Astrocyte (in vitro differentiated cells and primary cell): ENCODE measurements around the gene OR10C1. TPM values are rescaled to one million over a fixed set of nuclear protein-coding genes. Genes with fewer than 3 reads are reported as not detected.

ENCODE experiments used
- DNase-seq: peaks from one replicate; pipeline ENCODE4 v3.0.0-alpha.2; 2010; ENCODE audit warnings: low read depth
- FAIRE-seq: peaks from 2 replicates; lab custom pipeline; 2011; peaks lifted over from hg19 to GRCh38; lab: Jason Lieb, UNC
- H2AFZ ChIP-seq: 2 replicates; pipeline ENCODE4 v1.6.0; 2012; ENCODE audit warnings: low read depth, low read length, inconsistent platforms
- H3K27ac ChIP-seq: 2 replicates; pipeline ENCODE4 v1.5.1; 2011; ENCODE audit warnings: low read depth, low read length, inconsistent platforms
- H3K27me3 ChIP-seq: 2 replicates; pipeline ENCODE4 v1.6.0; 2011; ENCODE audit warnings: low read length, inconsistent platforms; ENCODE audit not compliant: insufficient read depth
- H3K36me3 ChIP-seq: 2 replicates; pipeline ENCODE4 v1.5.1; 2011; ENCODE audit warnings: low read length, inconsistent platforms; ENCODE audit not compliant: insufficient read depth
- H3K4me1 ChIP-seq: 2 replicates; pipeline ENCODE4 v1.5.1; 2011; ENCODE audit warnings: low read length, inconsistent platforms; ENCODE audit not compliant: insufficient read depth
- H3K4me2 ChIP-seq: 2 replicates; pipeline ENCODE4 v1.6.0; 2012; ENCODE audit warnings: low read length, inconsistent platforms
- H3K4me3 ChIP-seq: 2 replicates; pipeline ENCODE4 v1.5.1; 2011; ENCODE audit warnings: low read depth, mild to moderate bottlenecking, low read length, inconsistent platforms; ENCODE audit not compliant: insufficient read depth
- H3K79me2 ChIP-seq: 2 replicates; pipeline ENCODE4 v1.6.0; 2012; ENCODE audit warnings: mild to moderate bottlenecking, low read length, inconsistent platforms; ENCODE audit not compliant: insufficient read depth
- H3K9ac ChIP-seq: 2 replicates; pipeline ENCODE4 v1.6.0; 2012; ENCODE audit warnings: mild to moderate bottlenecking, low read length, inconsistent platforms
- H3K9me3 ChIP-seq: 2 replicates; pipeline ENCODE4 v1.5.1; 2012; ENCODE audit warnings: low read depth, mild to moderate bottlenecking, low read length, inconsistent platforms; ENCODE audit not compliant: insufficient read depth
- H4K20me1 ChIP-seq: 2 replicates; pipeline ENCODE4 v1.6.0; 2012; ENCODE audit warnings: low read length, inconsistent platforms; ENCODE audit not compliant: insufficient read depth
- H3K27ac Mint-ChIP-seq: one replicate; pipeline ENCODE4 v1.8.0; 2021; ENCODE audit warnings: mild to moderate bottlenecking, mixed read lengths; ENCODE audit not compliant: unreplicated experiment
- H3K27me3 Mint-ChIP-seq: one replicate; pipeline ENCODE4 v1.8.0; 2021; ENCODE audit warnings: low read depth, mixed read lengths; ENCODE audit not compliant: unreplicated experiment
- H3K36me3 Mint-ChIP-seq: one replicate; pipeline ENCODE4 v1.8.0; 2021; ENCODE audit warnings: low read depth, mixed read lengths; ENCODE audit not compliant: unreplicated experiment
- H3K4me1 Mint-ChIP-seq: one replicate; pipeline ENCODE4 v1.8.0; 2021; ENCODE audit warnings: low read depth, mixed read lengths; ENCODE audit not compliant: unreplicated experiment
- H3K4me3 Mint-ChIP-seq: one replicate; pipeline ENCODE4 v1.8.0; 2021; ENCODE audit warnings: mild to moderate bottlenecking, moderate library complexity, mixed read lengths; ENCODE audit not compliant: unreplicated experiment
- H3K9me3 Mint-ChIP-seq: one replicate; pipeline ENCODE4 v1.8.0; 2021; ENCODE audit warnings: mild to moderate bottlenecking, mixed read lengths; ENCODE audit not compliant: unreplicated experiment
- CTCF ChIP-seq: IDR thresholded peaks from 2 replicates; pipeline ENCODE4 v1.5.1; 2011; ENCODE audit warnings: low read depth, mild to moderate bottlenecking, inconsistent platforms, low read length, moderate library complexity; ENCODE audit not compliant: insufficient read depth
- EZH2 ChIP-seq: IDR thresholded peaks from 2 replicates; pipeline ENCODE4 v1.6.1; 2012; ENCODE audit warnings: mild to moderate bottlenecking, low read length, inconsistent platforms; ENCODE audit not compliant: insufficient read depth
- total RNA-seq: library from RNA; stranded (reverse); gene quantifications from 2 replicates; pipeline ENCODE4 v1.2.1, GENCODE V29; 2021

OR10C1 gene
- total RNA-seq, 1 donor from 2014 or later, result not detected

GRCh38 chr6:29461021-29461814, 22.1 kb downstream of the OR10C1 start:
- H3K4me3 ChIP-seq, result no peak overlapping the region
- H3K4me3 Mint-ChIP-seq, result no peak overlapping the region
- no peak for DNase-seq
- no peak overlapping the region for H3K27ac Mint-ChIP-seq
- no peak overlapping the region for H2AFZ ChIP-seq
- H3K9ac ChIP-seq, result no peak overlapping the region
- H3K79me2 ChIP-seq, result no peaks in the 10 kb centered on the region
- no peak overlapping the region for H3K4me2 ChIP-seq
- no peak overlapping the region for H3K27ac ChIP-seq
- no peak for FAIRE-seq
- no peaks in the 10 kb centered on the region for H3K9me3 ChIP-seq
- H3K36me3 Mint-ChIP-seq, result no peaks in the 10 kb centered on the region
- H3K27me3 ChIP-seq, result no peaks in the 10 kb centered on the region
- H3K9me3 Mint-ChIP-seq, result peaks cover 3% of the 10 kb centered on the region
- H3K36me3 ChIP-seq, result no peaks in the 10 kb centered on the region
- no peaks in the 10 kb centered on the region for H4K20me1 ChIP-seq
- no peaks in the 10 kb centered on the region for H3K4me1 ChIP-seq
- peaks cover 7% of the 10 kb centered on the region for H3K27me3 Mint-ChIP-seq
- H3K4me1 Mint-ChIP-seq, result no peaks in the 10 kb centered on the region
- TF ChIP-seq CTCF, result no peak
- no peak for TF ChIP-seq EZH2

GRCh38 chr6:29462022-29462421, 22.9 kb downstream of the OR10C1 start:
- Histone ChIP-seq H3K27ac (no peak overlapping the region), H2AFZ (no peak overlapping the region), H3K4me1 (no peaks in the 10 kb centered on the region), H3K9ac (no peak overlapping the region), H3K4me3 (no peak overlapping the region), H3K9me3 (no peaks in the 10 kb centered on the region), H4K20me1 (no peaks in the 10 kb centered on the region), H3K36me3 (no peaks in the 10 kb centered on the region), H3K27me3 (no peaks in the 10 kb centered on the region), H3K79me2 (no peaks in the 10 kb centered on the region), H3K4me2 (no peak overlapping the region)
- FAIRE-seq (no peak), DNase-seq (no peak)
- H3K4me1 Mint-ChIP-seq, result no peaks in the 10 kb centered on the region
- no peaks in the 10 kb centered on the region for H3K36me3 Mint-ChIP-seq
- peaks cover 7% of the 10 kb centered on the region for H3K27me3 Mint-ChIP-seq
- TF ChIP-seq CTCF, result no peak
- no peak for TF ChIP-seq EZH2
- H3K9me3 Mint-ChIP-seq, result peaks cover 3% of the 10 kb centered on the region
- no peak overlapping the region for H3K4me3 Mint-ChIP-seq
- no peak overlapping the region for H3K27ac Mint-ChIP-seq

GRCh38 chr6:29465279-29465678, 26.2 kb downstream of the OR10C1 start:
- Histone ChIP-seq H3K9ac (no peak overlapping the region), H3K9me3 (no peaks in the 10 kb centered on the region), H2AFZ (no peak overlapping the region), H4K20me1 (no peaks in the 10 kb centered on the region), H3K27ac (no peak overlapping the region), H3K36me3 (no peaks in the 10 kb centered on the region), H3K4me1 (no peaks in the 10 kb centered on the region), H3K79me2 (no peaks in the 10 kb centered on the region), H3K27me3 (no peaks in the 10 kb centered on the region), H3K4me3 (no peak overlapping the region), H3K4me2 (no peak overlapping the region)
- TF ChIP-seq CTCF, result no peak
- no peak for TF ChIP-seq EZH2
- no peak for FAIRE-seq
- H3K27me3 Mint-ChIP-seq, result peaks cover 6% of the 10 kb centered on the region
- no peak overlapping the region for H3K4me3 Mint-ChIP-seq
- no peak for DNase-seq
- H3K27ac Mint-ChIP-seq, result no peak overlapping the region
- H3K36me3 Mint-ChIP-seq, result no peaks in the 10 kb centered on the region
- H3K4me1 Mint-ChIP-seq, result peaks cover 2% of the 10 kb centered on the region
- H3K9me3 Mint-ChIP-seq, result peaks cover 3% of the 10 kb centered on the region
